OCI-LY1 (cell line): ENCODE measurements around the gene USP16.

Source experiments
- H2AFZ ChIP-seq: fragments of 200-600 bp; sonication (generic), shearing (Covaris generic); 2 replicates; pipeline ENCODE4 v1.6.0; 2014; ENCODE audit warnings: antibody characterized with exemption, mild to moderate bottlenecking, low read length
- H3F3A ChIP-seq: fragments of 200-600 bp; sonication (generic), shearing (Covaris generic); 2 replicates; pipeline ENCODE4 v1.6.0; 2014; ENCODE audit warnings: mild to moderate bottlenecking, antibody characterized with exemption, low read length, moderate library complexity; ENCODE audit not compliant: insufficient read depth
- H3K27ac ChIP-seq: fragments of 200-600 bp; sonication (generic); 2 replicates; pipeline ENCODE4 v1.5.1; 2014; ENCODE audit warnings: low read length, mixed run types, mild to moderate bottlenecking, low read depth; ENCODE audit not compliant: poor library complexity, severe bottlenecking
- H3K27me3 ChIP-seq: fragments of 200-600 bp; sonication (generic); 2 replicates; pipeline ENCODE4 v1.6.0; 2014; ENCODE audit warnings: antibody characterized with exemption, mild to moderate bottlenecking, low read length, moderate library complexity; ENCODE audit not compliant: insufficient read depth
- H3K36me3 ChIP-seq: fragments of 200-600 bp; sonication (generic); 2 replicates; pipeline ENCODE4 v1.6.1; 2014; ENCODE audit warnings: mild to moderate bottlenecking, antibody characterized with exemption, low read length, moderate library complexity, mixed read lengths; ENCODE audit not compliant: insufficient read depth
- H3K4me1 ChIP-seq: fragments of 200-600 bp; sonication (generic); 2 replicates; pipeline ENCODE4 v1.5.1; 2014; ENCODE audit warnings: mild to moderate bottlenecking, low read length, moderate library complexity; ENCODE audit not compliant: insufficient read depth, severe bottlenecking
- H3K4me2 ChIP-seq: fragments of 200-600 bp; sonication (generic), shearing (Covaris generic); 2 replicates; pipeline ENCODE4 v1.6.1; 2014; ENCODE audit warnings: low read length
- H3K4me3 ChIP-seq: fragments of 200-600 bp; sonication (generic); 2 replicates; pipeline ENCODE4 v1.5.1; 2014; ENCODE audit warnings: low read length, low read depth, mild to moderate bottlenecking, mixed read lengths; ENCODE audit not compliant: poor library complexity, severe bottlenecking
- H3K79me2 ChIP-seq: fragments of 200-600 bp; shearing (Covaris generic); 2 replicates; pipeline ENCODE4 v1.6.1; 2016; ENCODE audit warnings: mixed run types, low read length, mixed read lengths; ENCODE audit not compliant: insufficient read depth
- H3K9ac ChIP-seq: fragments of 200-600 bp; sonication (generic), shearing (Covaris generic); 2 replicates; pipeline ENCODE4 v1.6.1; 2014; ENCODE audit warnings: mild to moderate bottlenecking, low read length, mixed read lengths
- H3K9me2 ChIP-seq: fragments of 200-600 bp; sonication (generic), shearing (Covaris generic); 2 replicates; pipeline ENCODE4 v1.6.1; 2014; ENCODE audit warnings: low read depth, mild to moderate bottlenecking, low read length, mixed read lengths
- H3K9me3 ChIP-seq: fragments of 200-600 bp; shearing (Covaris generic); 2 replicates; pipeline ENCODE4 v1.6.1; 2014; ENCODE audit warnings: low read length, mixed read lengths
- H4K20me1 ChIP-seq: fragments of 200-600 bp; sonication (generic), shearing (Covaris generic); 2 replicates; pipeline ENCODE4 v1.6.0; 2016; ENCODE audit warnings: mild to moderate bottlenecking, low read length; ENCODE audit not compliant: insufficient read depth
- CTCF ChIP-seq: fragments of 200-600 bp; sonication (generic), shearing (Covaris generic); IDR thresholded peaks from 2 replicates; pipeline ENCODE4 v1.5.1; 2017; ENCODE audit warnings: mild to moderate bottlenecking, antibody characterized with exemption, low read length, moderate library complexity, mixed read lengths
- EZH2 ChIP-seq: fragments of 200-600 bp; sonication (generic), shearing (Covaris generic); IDR thresholded peaks from 2 replicates; pipeline ENCODE4 v1.8.0; 2017; ENCODE audit warnings: borderline replicate concordance, mixed run types, mild to moderate bottlenecking, antibody characterized with exemption, low read length, moderate library complexity, mixed read lengths

USP16 gene

GRCh38 chr21:29055080-29055479, 30.6 kb downstream of the USP16 start:
- Histone ChIP-seq H3K4me1 (no peaks in the 10 kb centered on the region), H3K4me3 (no peak overlapping the region), H3K27ac (no peak overlapping the region), H3K79me2 (no peaks in the 10 kb centered on the region), H2AFZ (no peak overlapping the region), H4K20me1 (no peaks in the 10 kb centered on the region), H3F3A (peaks cover 4% of the 10 kb centered on the region; the same call in 1 of the 2 replicates), H3K4me2 (no peak overlapping the region), H3K36me3 (peaks cover 98% of the 10 kb centered on the region), H3K9me3 (no peaks in the 10 kb centered on the region), H3K9ac (no peak overlapping the region), H3K9me2 (no peaks in the 10 kb centered on the region), H3K27me3 (no peaks in the 10 kb centered on the region)
- TF ChIP-seq EZH2: no peak
- TF ChIP-seq CTCF: no peak

GRCh38 chr21:29056005-29056404, 31.5 kb downstream of the USP16 start:
- Histone ChIP-seq H3K27me3 (no peaks in the 10 kb centered on the region), H3K79me2 (no peaks in the 10 kb centered on the region), H3K36me3 (peaks cover 98% of the 10 kb centered on the region), H3F3A (peaks cover 5% of the 10 kb centered on the region; the same call in 1 of the 2 replicates), H2AFZ (no peak overlapping the region), H3K9ac (no peak overlapping the region), H3K4me1 (no peaks in the 10 kb centered on the region), H3K4me3 (no peak overlapping the region), H3K4me2 (no peak overlapping the region), H3K9me3 (no peaks in the 10 kb centered on the region), H3K27ac (no peak overlapping the region), H3K9me2 (no peaks in the 10 kb centered on the region), H4K20me1 (no peaks in the 10 kb centered on the region)
- TF ChIP-seq CTCF (no peak), EZH2 (no peak)

GRCh38 chr21:29056538-29057050, 32.1 kb downstream of the USP16 start:
- Histone ChIP-seq H3K4me1 (no peaks in the 10 kb centered on the region), H3K9me2 (no peaks in the 10 kb centered on the region), H3K79me2 (no peaks in the 10 kb centered on the region), H3K9me3 (no peaks in the 10 kb centered on the region), H3K4me3 (no peak overlapping the region), H2AFZ (no peak overlapping the region), H3K4me2 (no peak overlapping the region), H3K27ac (no peak overlapping the region), H4K20me1 (no peaks in the 10 kb centered on the region), H3K27me3 (no peaks in the 10 kb centered on the region), H3K36me3 (peaks cover 98% of the 10 kb centered on the region), H3K9ac (no peak overlapping the region), H3F3A (peaks cover 5% of the 10 kb centered on the region; the same call in 1 of the 2 replicates)
- TF ChIP-seq EZH2 (no peak), CTCF (no peak)
